IPS-18a (cell line): Measurements from ENCODE around the gene ITGB7.
"Not testable (repeated sequence)": the region's sequence is repeated elsewhere in the genome, so short reads cannot be mapped to it uniquely, and the experiment has no call there.

Experiments
- H3K27ac ChIP-seq: one replicate; pipeline ENCODE4 v1.5.1; 2013; ENCODE audit warnings: low read length
- H3K27me3 ChIP-seq: one replicate; pipeline ENCODE4 v1.6.1; 2013; ENCODE audit warnings: mild to moderate bottlenecking, low read length; ENCODE audit not compliant: control insufficient read depth, insufficient read depth
- H3K36me3 ChIP-seq: one replicate; pipeline ENCODE4 v1.6.1; 2013; ENCODE audit warnings: low read depth, low read length; ENCODE audit not compliant: control insufficient read depth
- H3K4me1 ChIP-seq: one replicate; pipeline ENCODE4 v1.6.1; 2013; ENCODE audit warnings: low read depth, low read length; ENCODE audit not compliant: control insufficient read depth
- H3K4me3 ChIP-seq: one replicate; pipeline ENCODE4 v1.5.1; 2013; ENCODE audit warnings: low read length
- H3K9ac ChIP-seq: one replicate; pipeline ENCODE4 v1.6.1; 2013; ENCODE audit warnings: mild to moderate bottlenecking, low read length, moderate library complexity
- H3K9me3 ChIP-seq: one replicate; pipeline ENCODE4 v1.6.1; 2013; ENCODE audit warnings: low read depth, low read length; ENCODE audit not compliant: control insufficient read depth

Gene ITGB7

DNA sequence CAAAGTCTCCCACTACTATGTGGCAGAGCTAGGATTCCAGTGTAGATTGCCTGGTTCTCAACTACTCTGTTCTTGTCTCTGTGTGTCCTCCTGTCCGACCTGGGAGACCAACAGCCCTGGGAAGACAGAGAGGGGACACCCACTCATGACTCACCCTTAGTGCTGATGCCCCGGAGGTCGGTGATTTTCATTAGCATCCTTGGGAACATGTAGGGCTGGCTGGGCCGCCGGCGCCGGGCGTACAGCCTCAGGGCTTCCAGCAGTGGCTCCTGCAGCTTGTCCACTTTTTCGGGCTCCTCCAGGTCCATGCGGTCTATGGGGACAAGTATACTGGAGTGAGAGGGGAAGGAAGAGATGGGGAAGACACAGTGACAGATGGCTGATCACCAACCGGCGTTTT, 5.9 kb upstream of the ITGB7 start:
- Histone ChIP-seq H3K9me3 (no peaks in the 10 kb centered on the region), H3K4me1 (peaks cover 36% of the 10 kb centered on the region), H3K27ac (no peak overlapping the region), H3K27me3 (no peaks in the 10 kb centered on the region), H3K9ac (no peak overlapping the region), H3K36me3 (peaks cover 18% of the 10 kb centered on the region), H3K4me3 (no peak overlapping the region)

DNA sequence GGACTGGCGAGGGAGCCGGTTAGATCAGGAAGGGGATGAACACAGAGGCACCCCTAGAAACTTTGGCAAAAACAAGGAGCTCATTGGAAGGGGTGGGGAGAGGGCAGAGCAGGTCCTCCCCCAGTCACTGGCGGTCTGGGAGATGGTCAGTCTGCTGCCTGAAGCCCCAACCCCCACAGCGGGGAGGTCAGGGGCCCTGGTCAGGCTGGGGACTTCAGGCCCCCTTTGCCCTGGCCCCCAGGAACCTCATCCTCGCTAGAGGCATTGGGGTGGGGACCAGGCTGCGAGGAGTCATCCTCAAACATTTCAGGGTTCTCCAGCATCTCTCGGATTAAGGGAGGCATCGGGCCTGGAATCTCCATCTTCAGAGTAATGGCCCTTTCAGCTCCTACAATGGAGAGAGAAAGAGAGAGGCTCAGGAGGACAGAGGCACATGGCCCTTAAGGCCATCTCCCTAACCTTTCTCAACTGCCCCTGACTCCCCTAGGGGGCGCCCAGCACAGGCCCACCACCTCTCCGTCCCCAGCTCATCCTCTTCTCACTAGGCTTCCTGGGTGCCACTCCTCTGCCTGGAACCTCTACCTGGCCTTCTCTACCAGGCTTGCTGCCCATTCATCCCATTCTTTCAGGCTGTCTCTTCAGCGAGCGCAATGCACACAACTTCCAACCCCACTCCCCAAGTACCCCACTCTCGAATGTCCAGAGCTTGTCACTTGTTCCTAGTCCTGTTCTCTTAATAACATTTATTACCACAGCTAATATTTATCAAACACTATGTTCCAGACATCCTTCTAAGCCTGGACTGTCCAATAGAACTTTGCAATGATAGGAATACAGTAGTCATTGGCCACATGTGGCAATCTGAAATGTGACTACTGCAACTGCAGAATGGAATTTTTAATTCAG, 4.7 kb upstream of the ITGB7 start:
- Histone ChIP-seq H3K4me3 (no peak overlapping the region), H3K9me3 (no peaks in the 10 kb centered on the region), H3K4me1 (peaks cover 25% of the 10 kb centered on the region), H3K27ac (no peak overlapping the region), H3K9ac (no peak overlapping the region), H3K36me3 (peaks cover 18% of the 10 kb centered on the region), H3K27me3 (no peaks in the 10 kb centered on the region)

DNA sequence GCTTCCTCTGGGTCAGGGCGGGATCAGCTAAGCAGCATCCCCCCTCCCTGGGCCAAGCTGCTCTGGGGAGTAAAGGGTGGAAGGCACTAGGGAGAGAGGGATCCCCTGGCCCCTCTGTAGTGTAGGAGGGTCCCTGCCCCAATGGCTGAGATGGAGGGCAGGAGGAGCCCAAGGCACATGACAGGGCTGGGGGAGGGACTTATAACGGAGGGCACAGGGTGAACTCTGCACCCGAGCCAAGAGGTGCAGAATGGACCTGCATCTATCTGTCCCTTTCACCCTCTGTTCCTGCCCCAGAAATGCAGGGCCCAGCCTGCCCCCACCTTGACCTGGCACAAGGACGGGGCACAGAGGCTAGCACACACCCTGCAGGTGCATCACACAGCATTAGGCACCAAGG, 3.8 kb upstream of the ITGB7 start:
- Histone ChIP-seq H3K4me1 (peaks cover 16% of the 10 kb centered on the region), H3K27ac (no peak overlapping the region), H3K9ac (no peak overlapping the region), H3K27me3 (no peaks in the 10 kb centered on the region), H3K36me3 (peaks cover 18% of the 10 kb centered on the region), H3K9me3 (no peaks in the 10 kb centered on the region), H3K4me3 (no peak overlapping the region)

DNA sequence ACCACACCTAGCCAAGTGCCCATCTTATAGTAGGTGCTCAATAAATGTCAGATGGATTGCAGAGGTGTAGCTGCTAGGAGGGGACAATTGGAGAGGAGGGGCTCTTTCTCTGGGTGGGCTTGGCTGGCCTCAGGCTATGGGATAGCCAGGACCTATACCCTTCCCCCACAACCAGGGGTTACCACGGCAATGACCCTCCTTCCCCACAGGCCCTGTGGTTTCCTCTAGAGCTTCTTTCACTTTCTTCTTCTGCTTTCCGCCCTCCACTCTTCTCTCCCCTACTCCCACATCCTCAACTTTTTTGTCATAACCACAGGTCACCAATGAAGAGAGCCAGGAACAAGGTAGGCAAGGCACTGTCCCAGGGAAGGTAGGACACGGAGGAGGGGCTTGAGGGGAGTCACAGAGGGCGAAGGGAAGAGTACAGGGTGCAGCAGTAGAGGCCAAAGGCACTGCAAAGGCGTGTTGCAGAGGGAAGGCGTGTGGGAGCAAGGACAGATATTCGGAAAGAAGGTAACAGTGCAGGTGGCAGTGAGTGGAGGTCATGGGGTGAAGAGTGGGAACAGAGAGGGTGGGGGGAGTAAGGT, 1.9 kb upstream of the ITGB7 start:
- H3K9me3 ChIP-seq: no peaks in the 10 kb centered on the region
- peaks cover 5% of the 10 kb centered on the region for H3K4me1 ChIP-seq
- no peak overlapping the region for H3K27ac ChIP-seq
- peaks cover 18% of the 10 kb centered on the region for H3K36me3 ChIP-seq
- no peaks in the 10 kb centered on the region for H3K27me3 ChIP-seq
- H3K4me3 ChIP-seq: no peak overlapping the region
- H3K9ac ChIP-seq: no peak overlapping the region

DNA sequence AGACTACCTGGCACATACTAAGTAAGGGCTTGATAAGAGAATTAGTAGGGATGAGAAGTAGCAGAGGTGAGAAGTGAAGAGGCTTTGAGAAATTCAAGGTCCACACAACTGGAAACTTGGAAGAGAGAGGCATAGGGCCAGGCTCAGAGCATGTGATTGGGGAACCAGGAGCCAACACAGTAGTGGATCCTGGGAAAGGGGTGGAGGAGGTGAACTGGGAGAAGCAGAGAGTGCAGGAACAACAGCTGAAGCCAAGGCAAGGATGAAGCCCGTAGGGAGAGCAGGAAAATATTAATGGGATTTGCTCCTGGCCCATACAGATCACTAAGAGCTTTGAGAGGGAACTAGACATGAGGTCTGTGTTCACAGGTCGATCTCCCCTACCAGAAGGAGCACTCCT, 1.4 kb upstream of the ITGB7 start:
- Histone ChIP-seq H3K9me3 (no peaks in the 10 kb centered on the region), H3K9ac (no peak overlapping the region), H3K4me1 (peaks cover 1% of the 10 kb centered on the region), H3K27me3 (no peaks in the 10 kb centered on the region), H3K4me3 (no peak overlapping the region), H3K36me3 (peaks cover 18% of the 10 kb centered on the region), H3K27ac (no peak overlapping the region)

DNA sequence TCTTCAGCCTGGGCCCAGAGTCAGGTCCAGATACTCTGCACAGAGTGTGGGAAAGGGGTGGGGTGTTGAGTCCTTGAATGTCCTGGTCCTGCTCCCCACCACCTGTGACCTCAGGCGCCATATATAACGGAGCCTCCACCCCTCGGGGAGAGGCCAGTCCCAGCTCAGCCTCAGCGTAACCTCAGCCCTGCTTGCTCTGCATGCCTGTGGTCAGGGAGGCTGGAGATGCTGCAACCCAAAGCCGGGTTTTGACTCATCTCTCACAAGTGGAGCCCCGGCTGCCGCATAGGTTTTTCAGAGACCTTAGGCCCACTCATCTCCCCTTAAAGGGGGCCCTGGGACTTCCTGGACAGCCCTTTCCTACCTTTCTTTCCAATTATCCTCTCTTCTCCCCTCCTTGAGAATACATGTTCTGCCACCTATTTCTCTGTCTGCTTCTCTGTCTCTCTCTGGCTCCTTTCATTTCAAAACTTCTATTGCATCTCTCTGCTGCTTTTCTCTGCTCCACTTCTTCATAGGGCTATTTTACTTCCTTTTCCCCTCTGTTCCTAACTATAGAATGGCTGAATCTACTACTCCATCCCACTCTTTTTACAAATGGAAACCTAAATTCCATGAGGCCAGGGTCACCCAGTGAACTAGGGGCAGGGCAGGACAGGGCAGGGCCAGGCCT, 1.2 kb downstream of the ITGB7 start:
- H3K4me1 ChIP-seq: no peaks in the 10 kb centered on the region
- no peaks in the 10 kb centered on the region for H3K36me3 ChIP-seq
- H3K4me3 ChIP-seq: no peak overlapping the region
- no peaks in the 10 kb centered on the region for H3K27me3 ChIP-seq
- H3K9ac ChIP-seq: no peak overlapping the region
- no peak overlapping the region for H3K27ac ChIP-seq
- no peaks in the 10 kb centered on the region for H3K9me3 ChIP-seq

DNA sequence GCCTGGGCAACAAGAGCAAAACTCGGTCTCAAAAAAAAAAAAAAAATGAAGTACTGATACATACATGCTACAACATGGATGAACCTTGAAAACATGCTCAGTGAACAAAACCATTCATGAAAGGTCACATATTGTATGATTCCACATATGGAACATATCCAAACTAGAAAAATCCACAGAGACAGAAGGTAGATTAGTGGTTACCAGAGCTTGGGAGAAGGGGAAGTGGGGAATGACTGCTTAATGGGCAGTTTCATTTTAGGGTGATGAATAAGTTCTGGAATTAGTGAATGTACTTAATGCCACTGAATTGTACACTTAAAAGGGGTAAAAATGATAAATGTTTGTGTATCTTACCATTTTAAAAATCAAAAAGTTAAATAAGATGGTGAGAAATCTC, 2.7 kb downstream of the ITGB7 start:
- Histone ChIP-seq H3K27ac (no peak overlapping the region), H3K36me3 (no peaks in the 10 kb centered on the region), H3K9ac (no peak overlapping the region), H3K4me1 (no peaks in the 10 kb centered on the region), H3K27me3 (peaks cover 12% of the 10 kb centered on the region), H3K4me3 (no peak overlapping the region), H3K9me3 (no peaks in the 10 kb centered on the region)

DNA sequence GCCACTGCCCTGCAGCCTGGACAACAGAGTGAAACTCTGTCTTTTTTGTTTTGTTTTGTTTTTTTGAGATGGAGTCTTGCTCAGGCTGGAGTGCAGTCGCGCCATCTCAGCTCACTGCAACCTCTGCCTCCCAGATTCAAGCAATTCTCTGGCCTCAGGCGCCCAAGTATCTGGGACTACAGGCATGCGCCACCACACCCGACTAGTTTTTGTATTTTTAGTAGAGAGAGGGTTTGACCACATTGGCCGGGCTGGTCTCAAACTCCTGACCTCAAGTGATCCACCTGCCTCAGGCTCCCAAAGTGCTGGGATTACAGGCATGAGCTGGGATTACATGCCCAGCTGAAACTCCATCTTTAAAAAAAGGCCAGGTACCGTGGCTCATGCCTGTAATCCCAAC, 4.7 kb downstream of the ITGB7 start:
- not testable (repeated sequence) for H3K4me3 ChIP-seq, H3K4me1 ChIP-seq, H3K27ac ChIP-seq, H3K9ac ChIP-seq, H3K36me3 ChIP-seq, H3K9me3 ChIP-seq
- peaks cover 31% of the 10 kb centered on the region for H3K27me3 ChIP-seq

DNA sequence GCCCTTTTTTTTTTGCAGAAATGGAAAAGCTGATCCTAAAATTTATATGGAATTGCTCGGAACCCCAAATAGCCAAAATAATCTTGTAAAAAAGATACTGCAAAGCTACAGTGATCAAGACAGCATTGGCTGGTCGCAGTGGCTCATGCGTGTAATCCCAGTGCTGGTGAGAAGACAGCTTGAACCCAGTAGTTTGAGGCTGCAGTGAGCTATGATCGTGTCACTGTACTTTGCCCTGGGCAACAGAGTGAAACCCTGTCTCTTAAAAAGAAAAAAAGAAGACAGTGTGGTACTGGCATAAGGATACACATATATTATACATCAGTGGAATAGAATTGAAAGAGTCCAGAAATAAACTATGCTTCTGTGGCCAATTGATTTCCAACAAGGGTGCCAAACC, 5.4 kb downstream of the ITGB7 start:
- Histone ChIP-seq H3K4me3 (no peak overlapping the region), H3K9ac (no peak overlapping the region), H3K27ac (no peak overlapping the region), H3K4me1 (no peaks in the 10 kb centered on the region), H3K27me3 (peaks cover 38% of the 10 kb centered on the region), H3K36me3 (no peaks in the 10 kb centered on the region), H3K9me3 (no peaks in the 10 kb centered on the region)

DNA sequence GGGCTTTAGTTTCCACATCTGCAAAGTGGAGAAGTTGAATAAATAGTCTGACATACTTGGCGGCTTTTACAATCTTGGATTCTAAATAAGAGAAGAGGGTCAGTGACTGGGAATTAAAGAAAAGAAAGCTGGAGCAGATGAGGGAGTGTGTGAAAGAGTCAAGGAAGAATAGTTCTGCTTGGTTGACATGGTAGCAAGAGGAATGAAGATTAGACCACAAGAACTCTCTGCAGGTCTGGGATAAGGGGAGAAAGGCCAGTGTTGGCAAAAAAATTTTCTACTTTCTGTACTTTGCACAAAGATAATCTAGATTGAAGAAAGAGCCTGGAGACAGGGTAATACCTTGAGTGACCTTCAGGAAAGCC, 5.9 kb downstream of the ITGB7 start:
- Histone ChIP-seq H3K27me3 (peaks cover 41% of the 10 kb centered on the region), H3K36me3 (no peaks in the 10 kb centered on the region), H3K4me1 (no peaks in the 10 kb centered on the region), H3K9me3 (no peaks in the 10 kb centered on the region), H3K27ac (no peak overlapping the region), H3K9ac (no peak overlapping the region), H3K4me3 (no peak overlapping the region)

DNA sequence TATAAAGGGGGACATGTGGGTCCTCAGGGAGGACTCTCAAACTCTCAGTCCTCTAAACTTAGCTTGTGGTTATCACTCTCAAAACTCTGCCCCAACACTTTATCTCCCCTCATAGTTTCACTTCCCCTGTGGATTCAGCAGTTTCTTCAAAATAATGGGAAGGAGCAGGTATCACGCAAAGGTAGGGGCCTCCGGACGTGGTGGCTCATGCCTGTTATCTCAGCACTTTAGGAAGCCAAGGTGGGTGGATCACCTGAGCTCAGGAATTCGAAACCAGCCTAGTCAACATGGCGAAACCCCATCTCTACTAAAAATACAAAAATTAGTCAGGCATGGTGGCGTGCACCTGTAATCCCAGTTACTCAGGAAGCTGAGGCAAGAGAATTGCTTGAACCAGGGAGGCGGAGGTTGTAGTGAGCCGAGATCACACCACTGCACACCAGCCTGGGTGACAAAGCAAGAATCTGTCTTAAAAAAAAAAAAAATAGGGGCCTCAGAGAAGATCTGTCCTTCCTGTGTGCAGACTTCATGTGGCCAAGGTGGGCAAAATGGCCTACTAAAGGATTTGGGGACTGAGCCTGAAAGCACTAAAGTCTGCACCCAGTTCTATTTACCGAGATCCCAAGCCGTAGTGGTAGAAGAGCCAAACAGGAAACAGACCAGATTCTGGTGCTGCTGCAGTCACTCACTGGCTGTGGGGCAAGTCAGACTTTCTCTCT, 6.4 kb downstream of the ITGB7 start:
- Histone ChIP-seq H3K4me3 (no peak overlapping the region), H3K36me3 (no peaks in the 10 kb centered on the region), H3K27ac (no peak overlapping the region), H3K27me3 (peaks cover 41% of the 10 kb centered on the region), H3K4me1 (no peaks in the 10 kb centered on the region), H3K9ac (no peak overlapping the region), H3K9me3 (no peaks in the 10 kb centered on the region)
